OCI-LY7 (cell line): ENCODE results near the gene ANKH. TPM values are rescaled to one million over a fixed set of nuclear protein-coding genes. Genes with fewer than 3 reads are reported as not detected.

ENCODE experiments used
- BruUV-seq: library from RNA; stranded (reverse); fragments of 400-500 nt; replicated peaks from 2 replicates; lab custom pipeline; 2021; lab: Mats Ljungman, UMichigan
- CTCF ChIA-PET: fragments of 300-600 bp; sonication (Branson Sonifier 250); formaldehyde crosslinking; loops from one replicate; lab custom pipeline; 2022; ENCODE audit warnings: antibody characterized with exemption; ENCODE audit not compliant: unreplicated experiment; lab: Charles Lee
- POLR2A ChIA-PET: fragments of 300-600 bp; sonication (Branson Sonifier 250); formaldehyde crosslinking; loops from one replicate; lab custom pipeline; 2022; ENCODE audit warnings: antibody characterized with exemption; lab: Charles Lee
- DNase-seq: peaks from one replicate; pipeline ENCODE4 v3.0.0-alpha.2; 2015; ENCODE audit warnings: low spot score
- H2AFZ ChIP-seq: fragments of 200-600 bp; sonication (generic), shearing (Covaris generic); 2 replicates; pipeline ENCODE4 v1.6.1; 2014; ENCODE audit warnings: mild to moderate bottlenecking, antibody characterized with exemption, low read length, moderate library complexity
- H3K27ac ChIP-seq: fragments of 200-600 bp; sonication (generic); 2 replicates; pipeline ENCODE4 v1.5.1; 2014; ENCODE audit warnings: mixed run types, low read depth, mild to moderate bottlenecking, moderate library complexity, low read length, inconsistent platforms; ENCODE audit not compliant: poor library complexity, severe bottlenecking
- H3K36me3 ChIP-seq: fragments of 200-600 bp; sonication (generic); 2 replicates; pipeline ENCODE4 v1.6.1; 2014; ENCODE audit warnings: mild to moderate bottlenecking, antibody characterized with exemption, low read length, moderate library complexity, mixed read lengths; ENCODE audit not compliant: insufficient read depth
- H3K4me1 ChIP-seq: fragments of 200-600 bp; sonication (generic); 2 replicates; pipeline ENCODE4 v1.5.1; 2014; ENCODE audit warnings: mild to moderate bottlenecking, low read length; ENCODE audit not compliant: insufficient read depth, poor library complexity, severe bottlenecking
- H3K4me2 ChIP-seq: fragments of 200-600 bp; sonication (generic); 2 replicates; pipeline ENCODE4 v1.6.1; 2014; ENCODE audit warnings: mild to moderate bottlenecking, low read length
- H3K4me3 ChIP-seq: fragments of 200-600 bp; sonication (generic); 2 replicates; pipeline ENCODE4 v1.5.1; 2014; ENCODE audit warnings: mild to moderate bottlenecking, low read depth, low read length; ENCODE audit not compliant: poor library complexity, severe bottlenecking
- H3K79me2 ChIP-seq: fragments of 200-600 bp; sonication (generic); 2 replicates; pipeline ENCODE4 v1.6.1; 2016; ENCODE audit warnings: low read depth, mild to moderate bottlenecking, low read length, moderate library complexity, mixed read lengths; ENCODE audit not compliant: insufficient read depth
- H3K9me2 ChIP-seq: fragments of 200-600 bp; sonication (generic); 2 replicates; pipeline ENCODE4 v1.6.1; 2016; ENCODE audit warnings: mild to moderate bottlenecking, low read length, mixed read lengths; ENCODE audit not compliant: insufficient read depth
- H3K9me3 ChIP-seq: fragments of 200-600 bp; sonication (generic); 2 replicates; pipeline ENCODE4 v1.6.1; 2014; ENCODE audit warnings: mild to moderate bottlenecking, mixed run types, low read length, mixed read lengths
- H4K20me1 ChIP-seq: fragments of 200-600 bp; sonication (generic); 2 replicates; pipeline ENCODE4 v1.6.1; 2014; ENCODE audit warnings: mild to moderate bottlenecking, antibody characterized with exemption, low read length, moderate library complexity, mixed read lengths; ENCODE audit not compliant: insufficient read depth
- CTCF ChIP-seq: fragments of 200-600 bp; sonication (generic); conservative IDR thresholded peaks from 2 replicates; pipeline ENCODE4 v1.5.1; 2014; ENCODE audit warnings: mild to moderate bottlenecking, antibody characterized with exemption, low read length, moderate library complexity, mixed read lengths
- EZH2phosphoT487 ChIP-seq: fragments of 200-600 bp; sonication (generic); IDR thresholded peaks from 2 replicates; pipeline ENCODE4 v1.6.1; 2018; ENCODE audit warnings: low read depth, borderline replicate concordance, mild to moderate bottlenecking, mixed run types, antibody characterized with exemption, low read length, moderate library complexity, mixed read lengths
- intact Hi-C: fragments of 100-400 bp; cut with micrococcal nuclease; formaldehyde crosslinking; loops from one replicate; pipeline ENCODE4 v1.10.0; 2022; ENCODE audit not compliant: unreplicated experiment
- total RNA-seq, 2 experiments: library from RNA; depleted of rRNA in 1 of 2; stranded (reverse); fragments of >200 nt in 1 of 2; shearing (Covaris generic) in 1 of 2; gene quantifications; 2 replicates each; pipeline ENCODE4 v1.2.3, GENCODE V29; 2014 to 2022

ANKH gene
- total RNA-seq, 2 experiments from 2014 or later: 23.1 to 80.4 TPM

DNA sequence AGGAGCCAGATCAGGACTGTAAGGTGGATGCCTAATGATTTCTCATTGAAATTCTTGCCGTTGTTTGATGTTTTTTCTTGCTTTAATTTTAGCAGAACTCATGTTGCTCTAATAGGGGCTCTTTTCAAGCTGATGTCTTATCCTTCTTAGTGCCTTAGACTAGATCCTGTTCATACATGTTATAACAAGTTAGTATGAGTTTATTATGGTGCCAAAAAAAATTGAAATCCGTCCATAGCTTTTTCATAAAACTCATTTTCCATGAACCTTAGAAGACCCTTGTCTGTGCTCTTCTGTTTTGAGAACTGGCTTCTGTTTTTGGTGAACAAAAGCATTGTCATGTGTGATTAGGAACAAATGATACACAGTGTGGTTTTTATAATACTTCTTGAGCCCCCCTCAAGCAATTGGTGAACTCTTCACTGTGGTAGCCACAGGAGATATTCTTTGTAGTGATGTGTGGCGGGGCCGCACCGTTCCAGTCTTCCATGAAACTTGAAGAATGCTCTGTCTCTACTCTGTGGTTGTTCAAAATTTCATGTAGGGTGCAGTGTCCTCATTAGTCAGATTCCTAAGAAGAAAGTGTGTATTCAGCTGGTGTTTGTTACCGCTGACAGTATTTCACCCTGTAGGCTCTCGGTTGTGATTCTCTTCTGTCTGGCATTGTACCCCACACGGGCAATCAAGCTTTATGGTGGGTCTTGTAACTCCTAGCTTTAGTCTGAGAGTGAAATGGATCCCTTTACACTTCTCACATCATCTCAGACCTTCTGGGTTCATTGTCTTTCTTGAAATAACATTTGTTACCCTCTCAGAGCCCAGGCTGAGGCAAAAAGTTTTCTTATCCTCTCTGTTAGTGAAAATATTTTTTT, 196.4 kb downstream of the ANKH start:
- Histone ChIP-seq H3K36me3 (peaks cover 61% of the 10 kb centered on the region), H3K79me2 (peaks cover 90% of the 10 kb centered on the region), H3K9me2 (no peaks in the 10 kb centered on the region), H3K4me1 (peaks cover 66% of the 10 kb centered on the region), H3K4me2 (peak overlapping the region; percentile 72), H3K9me3 (no peaks in the 10 kb centered on the region), H3K27ac (peak overlapping the region; percentile 61), H4K20me1 (peaks cover 17% of the 10 kb centered on the region), H3K4me3 (peak overlapping the region; percentile 45), H2AFZ (peak overlapping the region; percentile 22; the same call in 1 of the 2 replicates)
- intact Hi-C loops: no loop called here
- DNase-seq: no peak
- POLR2A ChIA-PET: interaction anchor here (0.7 to 2.1 kb wide), 6 partner anchors 8 to 1790 kb away, joined by 3 to 9 read pairs (median 4); no protein-coding TSS in a partner anchor
- CTCF ChIA-PET: interaction anchor here (1.4 kb wide), 1 partner anchor 20 kb away, joined by 3 read pairs; no protein-coding TSS in a partner anchor
- no peak for TF ChIP-seq EZH2phosphoT487
- no peak for TF ChIP-seq CTCF
- BruUV-seq: no TSS peak

DNA sequence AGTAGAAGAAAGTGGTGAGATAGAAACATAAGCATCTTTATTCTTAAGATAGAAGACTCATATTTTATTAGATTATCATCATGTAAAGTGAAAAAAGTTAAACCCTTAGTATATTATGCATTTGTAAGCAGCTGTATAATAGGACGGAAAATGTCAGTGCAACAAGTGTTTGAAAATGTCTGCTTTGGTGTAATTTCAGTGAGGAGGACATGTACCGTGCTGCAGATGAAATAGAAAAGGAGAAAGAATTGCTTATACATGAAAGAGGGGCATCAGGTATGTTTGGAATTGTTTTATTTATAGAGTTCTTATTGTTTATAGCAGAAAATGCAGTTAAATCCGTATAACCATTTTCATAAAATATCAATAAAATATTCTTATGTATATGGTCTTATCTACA, 198.1 kb downstream of the ANKH start:
- Histone ChIP-seq H3K4me1 (peaks cover 83% of the 10 kb centered on the region), H2AFZ (no peak overlapping the region), H3K9me3 (no peaks in the 10 kb centered on the region), H3K4me3 (no peak overlapping the region), H3K9me2 (no peaks in the 10 kb centered on the region), H4K20me1 (peaks cover 27% of the 10 kb centered on the region), H3K36me3 (peaks cover 55% of the 10 kb centered on the region), H3K79me2 (peaks cover 100% of the 10 kb centered on the region), H3K27ac (no peak overlapping the region), H3K4me2 (peak overlapping the region; percentile 44)
- BruUV-seq: no TSS peak
- POLR2A ChIA-PET: interaction anchor here (1.4 kb wide), 1 partner anchor 10 kb away, joined by 8 read pairs; no protein-coding TSS in a partner anchor
- CTCF ChIA-PET: no interaction called here
- no peak for DNase-seq
- intact Hi-C loops: no loop called here
- no peak for TF ChIP-seq EZH2phosphoT487
- TF ChIP-seq CTCF: no peak
